Ovary (tissue), 9 donors: ENCODE measurements around the gene CTCFL. TPM values are rescaled to one million over a fixed set of nuclear protein-coding genes. Genes with fewer than 3 reads are reported as not detected.

Experiments used
- DNase-seq, 5 donors: peaks; one replicate each; pipeline ENCODE4 v3.0.0-alpha.2; 2019 to 2020
- H3K27ac ChIP-seq, 2 donors: fragments of 200-600 bp; one replicate each; pipeline versions ENCODE4 v1.5.1 to v1.8.0; 2019 to 2022
- H3K27me3 ChIP-seq: fragments of 200-600 bp; one replicate; pipeline ENCODE4 v1.8.0; 2022
- H3K36me3 ChIP-seq: fragments of 200-600 bp; sonication (generic); one replicate; pipeline ENCODE4 v1.5.1; 2019
- H3K4me1 ChIP-seq: one replicate; pipeline ENCODE4 v1.8.1; 2013; ENCODE audit warnings: mild to moderate bottlenecking, moderate library complexity; ENCODE audit not compliant: insufficient read depth
- H3K4me3 ChIP-seq: fragments of 200-600 bp; sonication (generic); one replicate; pipeline ENCODE4 v1.5.1; 2017
- H3K9me3 ChIP-seq, 2 donors: fragments of 200-600 bp in 1 of 2; sonication (generic) in 1 of 2; one replicate each; pipeline versions ENCODE4 v1.5.1 to v1.8.1; 2013 to 2019; ENCODE audit warnings: mild to moderate bottlenecking in 1 of 2, moderate library complexity in 1 of 2
- CTCF ChIP-seq, 3 donors: fragments of 450-650 bp in 2 of 3; fragments of 200-600 bp in 1 of 3; IDR thresholded peaks; one replicate each; pipeline versions ENCODE4 v1.5.1 to v1.8.0; 2016 to 2022; ENCODE audit warnings: antibody characterized with exemption in 3 of 3, mild to moderate bottlenecking in 1 of 3
- EP300 ChIP-seq: sonication (generic); formaldehyde crosslinking; IDR thresholded peaks from one replicate; pipeline ENCODE4 v1.6.1; 2017; ENCODE audit warnings: antibody characterized with exemption
- POLR2A ChIP-seq: fragments of 450-650 bp; IDR thresholded peaks from one replicate; pipeline ENCODE4 v1.6.1; 2017; ENCODE audit warnings: antibody characterized with exemption, mild to moderate bottlenecking, moderate library complexity
- WGBS, 3 donors: extraction: QIAGEN DNeasy Blood & Tissue Kit in 1 of 3; methylation state at CpG; one replicate each; pipeline versions ENCODE4 v1.1.5 to v1.1.7; 2013 to 2017; 5-methylcytosine and 5-hydroxymethylcytosine counted together
- intact Hi-C, 4 donors: fragments of 100-400 bp; cut with DNase I; formaldehyde crosslinking; loops; one replicate each; pipeline versions ENCODE4 v1.11.0 to v1.15.1; 2022 to 2023
- polyA plus RNA-seq, 2 donors: library from polyadenylated mRNA; stranded (reverse); fragments of 200-250 nt in 1 of 2; fragments of 350-450 nt in 1 of 2; fragmentation: Illumina TruSeq in 1 of 2; extraction: RNeasy Lipid Tissue Mini Kit (QIAGEN cat#74804) in 1 of 2; gene quantifications; one replicate each; pipeline ENCODE4 v1.2.3, GENCODE V29; 2013 to 2014
- total RNA-seq, 7 donors: library from RNA; depleted of rRNA in 2 of 7; stranded (reverse); fragments of >200 nt in 2 of 7; fragmentation: NEBNext Ultra II Directional in 3 of 7; extraction: Animal tissue kit (Norgen Biotek cat#: 25700) in 3 of 7; gene quantifications; one replicate each; pipeline versions ENCODE4 v1.1.0 to v1.2.4, GENCODE V29; 2016 to 2023
- donor health status: DM: no; HTN: no; CAD: no; lungs with moderate emphysema.
- donor health status: DM: no; HTN: no; CAD: no.
- donor health status: Bipolar disorder and iron deficiency.
- donor health status: DM: yes; HTN: yes; CAD: no.
- donor health status: DM: no; HTN: no; CAD: no.
- donor health status: DM: yes; HTN: yes; CAD: no.

The CTCFL gene
- total and polyA plus RNA-seq, 9 donors = 0.01 to 0.92 (median 0.17) TPM; not detected in 5

- Histone ChIP-seq H3K4me1 (no peaks in the 10 kb centered on the region), H3K36me3 (no peaks in the 10 kb centered on the region), H3K9me3 (no peaks in the 10 kb centered on the region), H3K4me3 (no peak overlapping the region), H3K27me3 (no peaks in the 10 kb centered on the region), H3K27ac (no peak overlapping the region)
- WGBS, 3 donors = 73 to 80% (median 79%) methylated on average over 5 of the region's 5 CpGs
- DNase-seq = no peak
- intact Hi-C loops = no loop called here
- TF ChIP-seq CTCF (IDR thresholded peaks at IDR 0.05) (no peak), EP300 (no peak), POLR2A (no peak)
These were observed 65.7 kb downstream of the CTCFL start for GRCh38 chr20:57459278-57459677.

- no peaks in the 10 kb centered on the region for H3K9me3 ChIP-seq
- H3K27ac ChIP-seq = no peak overlapping the region
- H3K4me1 ChIP-seq = no peaks in the 10 kb centered on the region
- H3K27me3 ChIP-seq = no peaks in the 10 kb centered on the region
- no peak for TF ChIP-seq CTCF (IDR thresholded peaks at IDR 0.05)
- TF ChIP-seq POLR2A = no peak
- no peak for TF ChIP-seq EP300
- no peak overlapping the region for H3K4me3 ChIP-seq
- 73 to 75% (median 75%) methylated on average over 7 of the region's 7 CpGs for WGBS, 3 donors
- no peaks in the 10 kb centered on the region for H3K36me3 ChIP-seq
- DNase-seq = no peak
- intact Hi-C loops = no loop called here
These were observed 66.4 kb downstream of the CTCFL start for GRCh38 chr20:57458400-57459160.

- Histone ChIP-seq H3K27ac (no peak overlapping the region), H3K36me3 (no peaks in the 10 kb centered on the region), H3K4me3 (no peak overlapping the region), H3K4me1 (no peaks in the 10 kb centered on the region), H3K27me3 (no peaks in the 10 kb centered on the region), H3K9me3 (no peaks in the 10 kb centered on the region)
- DNase-seq = no peak
- intact Hi-C loops = no loop called here
- no peak for TF ChIP-seq CTCF (IDR thresholded peaks at IDR 0.05)
- no peak for TF ChIP-seq POLR2A
- TF ChIP-seq EP300 = no peak
- 72 to 82% (median 81%) methylated on average over 21 of the region's 21 CpGs for WGBS, 3 donors
These were observed 67.5 kb downstream of the CTCFL start for GRCh38 chr20:57457243-57458095.

- 92 to 95% (median 93%) methylated on average over 13 of the region's 13 CpGs for WGBS, 3 donors
- Histone ChIP-seq H3K36me3 (no peaks in the 10 kb centered on the region), H3K4me3 (no peak overlapping the region), H3K27ac (no peak overlapping the region), H3K4me1 (peaks cover 1% of the 10 kb centered on the region), H3K9me3 (no peaks in the 10 kb centered on the region), H3K27me3 (no peaks in the 10 kb centered on the region)
- DNase-seq = no peak
- intact Hi-C loops = no loop called here
- TF ChIP-seq CTCF (IDR thresholded peaks at IDR 0.05) (no peak), EP300 (no peak)
These were observed 68.8 kb downstream of the CTCFL start for GRCh38 chr20:57456116-57456515.
